Sigmoid colon (tissue), 7 donors: ENCODE measurements around the gene HDAC4. TPM values are rescaled to one million over a fixed set of nuclear protein-coding genes. Genes with fewer than 3 reads are reported as not detected.

ENCODE experiments used
- DNase-seq: peaks from one replicate; pipeline ENCODE4 v3.0.0-alpha.2; 2019
- H3K27ac ChIP-seq, 4 donors: fragments of 200-600 bp; sonication (generic); one replicate each; pipeline ENCODE4 v1.5.1; 2016 to 2019; ENCODE audit warnings: mild to moderate bottlenecking in 1 of 4
- H3K27me3 ChIP-seq, 3 donors: fragments of 200-600 bp; sonication (generic); one replicate each; pipeline ENCODE4 v1.5.1; 2019; ENCODE audit warnings: mild to moderate bottlenecking in 1 of 3
- H3K36me3 ChIP-seq, 4 donors: fragments of 200-600 bp; sonication (generic); one replicate each; pipeline ENCODE4 v1.5.1; 2016 to 2019
- H3K4me1 ChIP-seq, 4 donors: fragments of 200-600 bp; sonication (generic); one replicate each; pipeline ENCODE4 v1.5.1; 2017 to 2019
- H3K4me3 ChIP-seq, 4 donors: fragments of 200-600 bp; sonication (generic); one replicate each; pipeline ENCODE4 v1.5.1; 2017 to 2019; ENCODE audit warnings: mild to moderate bottlenecking in 2 of 4, moderate library complexity in 1 of 4
- H3K9me3 ChIP-seq, 4 donors: fragments of 200-600 bp in 3 of 4; sonication (generic) in 3 of 4; one replicate each; pipeline versions ENCODE4 v1.5.1 to v1.6.1; 2013 to 2019
- CTCF ChIP-seq, 4 experiments: fragments of 450-650 bp in 3 of 4; fragments of 200-600 bp in 1 of 4; IDR thresholded peaks; one replicate each; pipeline ENCODE4 v1.5.1; 2016 to 2019; ENCODE audit warnings: antibody characterized with exemption in 4 of 4, mild to moderate bottlenecking in 3 of 4, moderate library complexity in 2 of 4
- EP300 ChIP-seq, 4 donors: sonication (generic); formaldehyde crosslinking; IDR thresholded peaks; one replicate each; pipeline ENCODE4 v1.6.1; 2017; ENCODE audit warnings: antibody characterized with exemption in 4 of 4
- POLR2A ChIP-seq, 2 donors: fragments of 450-650 bp; IDR thresholded peaks; one replicate each; pipeline ENCODE4 v1.6.1; 2016; ENCODE audit warnings: antibody characterized with exemption in 2 of 2, mild to moderate bottlenecking in 2 of 2, moderate library complexity in 2 of 2
- POLR2AphosphoS5 ChIP-seq, 4 donors: sonication (generic); formaldehyde crosslinking; IDR thresholded peaks; one replicate each; pipeline ENCODE4 v1.6.1; 2017; ENCODE audit warnings: antibody characterized with exemption in 4 of 4
- WGBS, 2 donors: extraction: QIAGEN DNeasy Blood & Tissue Kit; methylation state at CpG; one replicate each; pipeline ENCODE4 v1.1.7; 2013; 5-methylcytosine and 5-hydroxymethylcytosine counted together
- intact Hi-C: fragments of 100-400 bp; cut with DNase I; formaldehyde crosslinking; loops from one replicate; pipeline ENCODE4 v1.15.1; 2023
- polyA plus RNA-seq, 3 donors: library from polyadenylated mRNA; stranded (reverse); fragments of 200-250 nt; gene quantifications; one replicate each; pipeline ENCODE4 v1.2.3, GENCODE V29; 2013
- total RNA-seq, 4 donors: library from RNA; depleted of rRNA; stranded (reverse); fragments of >200 nt; gene quantifications; one replicate each; pipeline ENCODE4 v1.1.0, GENCODE V29; 2016
- donor health status: healthy with polysubstance abuse.
- donor health status: Bipolar disorder and iron deficiency.
- donor health status: healthy.

HDAC4 gene
- total and polyA plus RNA-seq, 7 donors, result 1.8 to 196 (median 77.0) TPM

GRCh38 chr2:239269173-239269885 is 131.5 kb downstream of the HDAC4 start:
- Histone ChIP-seq H3K4me3 (no peak overlapping the region), H3K4me1 (peaks cover 0 to 100% (median 98%) of the 10 kb centered on the region in 4 donors), H3K36me3 (no peaks in the 10 kb centered on the region), H3K9me3 (no peaks in the 10 kb centered on the region), H3K27ac (peak overlapping the region; percentile 33 to 84 (median 73)), H3K27me3 (no peaks in the 10 kb centered on the region)
- intact Hi-C loops, result no loop called here
- TF ChIP-seq EP300 (IDR thresholded peaks at IDR 0.05) (no peak), POLR2A (IDR thresholded peaks at IDR 0.05) (no peak), CTCF (IDR thresholded peaks at IDR 0.05) (no peak), POLR2AphosphoS5 (IDR thresholded peaks at IDR 0.05) (no peak)
- no peak for DNase-seq
- WGBS, 2 donors, result 40 to 78% methylated on average over 10 of the region's 10 CpGs

GRCh38 chr2:239268549-239268948 is 132.3 kb downstream of the HDAC4 start:
- Histone ChIP-seq H3K27me3 (no peaks in the 10 kb centered on the region), H3K4me1 (peaks cover 0 to 100% (median 98%) of the 10 kb centered on the region in 4 donors), H3K4me3 (no peak overlapping the region), H3K9me3 (no peaks in the 10 kb centered on the region), H3K36me3 (no peaks in the 10 kb centered on the region), H3K27ac (peak overlapping the region; percentile 66 to 84 (median 82))
- intact Hi-C loops, result no loop called here
- 61 to 66% methylated on average over 3 of the region's 3 CpGs for WGBS, 2 donors
- DNase-seq, result no peak
- TF ChIP-seq EP300 (IDR thresholded peaks at IDR 0.05), result no peak
- TF ChIP-seq POLR2AphosphoS5 (IDR thresholded peaks at IDR 0.05), result no peak
- no peak for TF ChIP-seq CTCF (IDR thresholded peaks at IDR 0.05)
- TF ChIP-seq POLR2A (IDR thresholded peaks at IDR 0.05), result no peak

GRCh38 chr2:239268082-239268481 is 132.7 kb downstream of the HDAC4 start:
- no peak for TF ChIP-seq POLR2A (IDR thresholded peaks at IDR 0.05)
- TF ChIP-seq EP300 (IDR thresholded peaks at IDR 0.05), result no peak
- TF ChIP-seq CTCF (IDR thresholded peaks at IDR 0.05), result no peak
- peak in 1 of 4 donors; percentile 19 for TF ChIP-seq POLR2AphosphoS5 (IDR thresholded peaks at IDR 0.05)
- Histone ChIP-seq H3K4me3 (no peak overlapping the region), H3K36me3 (no peaks in the 10 kb centered on the region), H3K4me1 (peaks cover 0 to 100% (median 98%) of the 10 kb centered on the region in 4 donors), H3K9me3 (no peaks in the 10 kb centered on the region), H3K27me3 (no peaks in the 10 kb centered on the region), H3K27ac (peak overlapping the region; percentile 66 to 84 (median 82))
- WGBS, 2 donors, result 12 to 48% methylated on average over 6 of the region's 6 CpGs
- intact Hi-C loops, result no loop called here
- DNase-seq, result peak; percentile 77

GRCh38 chr2:239267288-239267951 is 133.4 kb downstream of the HDAC4 start:
- DNase-seq, result peak; percentile 87
- Histone ChIP-seq H3K4me3 (peak overlapping the region in 2 of 4 donors; percentile 2 to 15), H3K36me3 (no peaks in the 10 kb centered on the region), H3K9me3 (no peaks in the 10 kb centered on the region), H3K4me1 (peaks cover 0 to 100% (median 98%) of the 10 kb centered on the region in 4 donors), H3K27me3 (no peaks in the 10 kb centered on the region), H3K27ac (peak overlapping the region; percentile 66 to 84 (median 82))
- TF ChIP-seq POLR2AphosphoS5 (IDR thresholded peaks at IDR 0.05) (peak in 3 of 4 donors; percentile 43 to 65 (median 54)), POLR2A (IDR thresholded peaks at IDR 0.05) (no peak)
- intact Hi-C loops, result no loop called here
- 19 to 20% methylated on average over 22 of the region's 22 CpGs for WGBS, 2 donors

GRCh38 chr2:239266779-239267287 is 134.0 kb downstream of the HDAC4 start:
- intact Hi-C loops, result no loop called here
- Histone ChIP-seq H3K4me3 (peak overlapping the region in 3 of 4 donors; percentile 1 to 15 (median 2)), H3K4me1 (peaks cover 0 to 100% (median 98%) of the 10 kb centered on the region in 4 donors), H3K27ac (peak overlapping the region; percentile 66 to 84 (median 82)), H3K27me3 (no peaks in the 10 kb centered on the region), H3K9me3 (no peaks in the 10 kb centered on the region), H3K36me3 (no peaks in the 10 kb centered on the region)
- TF ChIP-seq CTCF (IDR thresholded peaks at IDR 0.05), result no peak
- TF ChIP-seq POLR2AphosphoS5 (IDR thresholded peaks at IDR 0.05), result no peak
- TF ChIP-seq EP300 (IDR thresholded peaks at IDR 0.05), result no peak
- no peak for TF ChIP-seq POLR2A (IDR thresholded peaks at IDR 0.05)
- 53 to 56% methylated on average over 10 of the region's 10 CpGs for WGBS, 2 donors
- peak; percentile 64 for DNase-seq
